MCF 10A (cell line): ENCODE measurements around the gene CDKN1C. TPM values are rescaled to one million over a fixed set of nuclear protein-coding genes. Genes with fewer than 3 reads are reported as not detected.
A peak's percentile ranks its signal among the peaks of the same experiment; 100 is the strongest.

Source experiments
- BruUV-seq: library from RNA; stranded (reverse); fragments of 400-500 nt; replicated peaks from 2 replicates; lab custom pipeline; 2021; lab: Mats Ljungman, UMichigan
- CTCF ChIA-PET: fragments of 300-600 bp; sonication (Branson Sonifier 250); formaldehyde crosslinking; extraction: SDS; loops from one replicate; lab custom pipeline; 2021; ENCODE audit warnings: antibody characterized with exemption, inconsistent platforms; lab: Yijun Ruan, JAX
- POLR2A ChIA-PET: fragments of 300-600, 350-650 bp; sonication (Branson Sonifier 250); formaldehyde crosslinking; extraction: SDS; loops from one replicate; lab custom pipeline; 2020; ENCODE audit warnings: antibody characterized with exemption, inconsistent platforms; lab: Yijun Ruan, JAX
- DNase-seq: peaks from one replicate; pipeline ENCODE4 v3.0.0-alpha.2; 2018; ENCODE audit not compliant: unreplicated experiment
- H3K27ac Mint-ChIP-seq: one replicate; pipeline ENCODE4 v1.8.0; 2022; ENCODE audit warnings: mild to moderate bottlenecking, low read depth, mixed read lengths; ENCODE audit not compliant: unreplicated experiment
- H3K27me3 Mint-ChIP-seq: one replicate; pipeline ENCODE4 v1.8.0; 2022; ENCODE audit warnings: mixed read lengths; ENCODE audit not compliant: insufficient read depth, unreplicated experiment
- H3K36me3 Mint-ChIP-seq: one replicate; pipeline ENCODE4 v1.8.0; 2022; ENCODE audit warnings: mild to moderate bottlenecking, moderate library complexity, mixed read lengths; ENCODE audit not compliant: insufficient read depth, unreplicated experiment
- H3K4me1 Mint-ChIP-seq: one replicate; pipeline ENCODE4 v1.8.0; 2022; ENCODE audit warnings: mixed read lengths; ENCODE audit not compliant: insufficient read depth, unreplicated experiment
- H3K4me3 Mint-ChIP-seq: one replicate; pipeline ENCODE4 v1.8.0; 2022; ENCODE audit warnings: mild to moderate bottlenecking, moderate library complexity, mixed read lengths; ENCODE audit not compliant: unreplicated experiment
- H3K9me3 Mint-ChIP-seq: one replicate; pipeline ENCODE4 v1.8.0; 2022; ENCODE audit warnings: mixed read lengths; ENCODE audit not compliant: unreplicated experiment
- CTCF ChIP-seq: fragments of 200-600 bp; IDR thresholded peaks from one replicate; pipeline ENCODE4 v1.8.0; 2022; ENCODE audit warnings: antibody characterized with exemption, mild to moderate bottlenecking; ENCODE audit not compliant: unreplicated experiment
- intact Hi-C: fragments of 100-400 bp; cut with micrococcal nuclease; formaldehyde crosslinking; loops from 2 replicates; pipeline ENCODE4 v1.14.1; 2022
- total RNA-seq: library from RNA; stranded (reverse); gene quantifications from 2 replicates; pipeline ENCODE4 v1.2.3, GENCODE V29; 2022

CDKN1C gene
- total RNA-seq, 1 experiment from 2014 or later = 6.9 TPM

- no peaks in the 10 kb centered on the region for H3K27me3 Mint-ChIP-seq
- BruUV-seq = no TSS peak
- peaks cover 34% of the 10 kb centered on the region for H3K4me1 Mint-ChIP-seq
- peak overlapping the region; percentile 68 for H3K4me3 Mint-ChIP-seq
- CTCF ChIA-PET = interaction anchor here (0.6 to 1.4 kb wide), 5 partner anchors 11 to 517 kb away, joined by 3 to 6 read pairs (median 4); no protein-coding TSS in a partner anchor
- H3K36me3 Mint-ChIP-seq = no peaks in the 10 kb centered on the region
- no peaks in the 10 kb centered on the region for H3K9me3 Mint-ChIP-seq
- TF ChIP-seq CTCF = no peak
- peak; percentile 90 for DNase-seq
- H3K27ac Mint-ChIP-seq = peak overlapping the region; percentile 96
- POLR2A ChIA-PET = interaction anchor here (0.9 to 1.0 kb wide), 2 partner anchors 31 to 35 kb away, joined by 3 to 4 read pairs; partner anchors contain the start of gene PHLDA2
- intact Hi-C loops = no loop called here
These were observed 12.9 kb upstream of the CDKN1C start for GRCh38 chr11:2898366-2899079.

- CTCF ChIA-PET = interaction anchor here (13.1 kb wide), 1 partner anchor 362 kb away, joined by 443 read pairs; no protein-coding TSS in a partner anchor
- no peaks in the 10 kb centered on the region for H3K27me3 Mint-ChIP-seq
- no peak for TF ChIP-seq CTCF
- no peak overlapping the region for H3K4me3 Mint-ChIP-seq
- no peak for DNase-seq
- no TSS peak for BruUV-seq
- no peaks in the 10 kb centered on the region for H3K9me3 Mint-ChIP-seq
- intact Hi-C loops = no loop called here
- H3K27ac Mint-ChIP-seq = no peak overlapping the region
- POLR2A ChIA-PET = no interaction called here
- no peaks in the 10 kb centered on the region for H3K36me3 Mint-ChIP-seq
- H3K4me1 Mint-ChIP-seq = peaks cover 31% of the 10 kb centered on the region
These were observed 11.5 kb upstream of the CDKN1C start for GRCh38 chr11:2897048-2897447.

- CTCF ChIA-PET = interaction anchor here (1.6 to 13.1 kb wide), 2 partner anchors 34 to 361 kb away, joined by 7 to 443 read pairs; no protein-coding TSS in a partner anchor
- Mint-ChIP-seq H3K4me3 (no peak overlapping the region), H3K27ac (no peak overlapping the region), H3K4me1 (peaks cover 33% of the 10 kb centered on the region), H3K36me3 (no peaks in the 10 kb centered on the region), H3K9me3 (no peaks in the 10 kb centered on the region), H3K27me3 (no peaks in the 10 kb centered on the region)
- POLR2A ChIA-PET = no interaction called here
- no TSS peak for BruUV-seq
- intact Hi-C loops = no loop called here
- TF ChIP-seq CTCF = no peak
- no peak for DNase-seq
These were observed 10.5 kb upstream of the CDKN1C start for GRCh38 chr11:2896047-2896446.

- no peaks in the 10 kb centered on the region for H3K36me3 Mint-ChIP-seq
- intact Hi-C loops = no loop called here
- no peaks in the 10 kb centered on the region for H3K27me3 Mint-ChIP-seq
- no peak for DNase-seq
- H3K9me3 Mint-ChIP-seq = no peaks in the 10 kb centered on the region
- no TSS peak for BruUV-seq
- ChIA-PET CTCF (interaction anchor here (0.7 to 13.1 kb wide), 5 partner anchors 36 to 473 kb away, joined by 3 to 443 read pairs (median 4); no protein-coding TSS in a partner anchor), POLR2A (interaction anchor here (1.0 kb wide), 1 partner anchor 516 kb away, joined by 3 read pairs; no protein-coding TSS in a partner anchor)
- peaks cover 18% of the 10 kb centered on the region for H3K4me1 Mint-ChIP-seq
- H3K27ac Mint-ChIP-seq = no peak overlapping the region
- H3K4me3 Mint-ChIP-seq = no peak overlapping the region
- TF ChIP-seq CTCF = no peak
These were observed 8.4 kb upstream of the CDKN1C start for GRCh38 chr11:2893935-2894334.
